SU-DHL-6 (cell line): ENCODE results near the gene TEK.

ENCODE experiments used
- H2AFZ ChIP-seq: fragments of 200-600 bp; sonication (generic); 2 replicates; pipeline ENCODE4 v1.6.1; 2014; ENCODE audit warnings: low read depth, mild to moderate bottlenecking, moderate library complexity, mixed read lengths, antibody characterized with exemption, low read length; ENCODE audit not compliant: severe bottlenecking
- H3F3A ChIP-seq: fragments of 200-600 bp; shearing (Covaris generic); 2 replicates; pipeline ENCODE4 v1.6.0; 2016; ENCODE audit warnings: antibody characterized with exemption, mild to moderate bottlenecking; ENCODE audit not compliant: insufficient read depth
- H3K27ac ChIP-seq: fragments of 200-600 bp; sonication (generic); 2 replicates; pipeline ENCODE4 v1.5.1; 2016; ENCODE audit warnings: low read depth, mild to moderate bottlenecking, low read length, moderate library complexity, mixed read lengths
- H3K27me3 ChIP-seq: fragments of 200-600 bp; sonication (generic), shearing (Covaris generic); 2 replicates; pipeline ENCODE4 v1.6.0; 2014; ENCODE audit warnings: mild to moderate bottlenecking, low read length
- H3K36me3 ChIP-seq: fragments of 200-600 bp; sonication (generic); 2 replicates; pipeline ENCODE4 v1.6.1; 2014; ENCODE audit warnings: mild to moderate bottlenecking, low read length, mixed read lengths
- H3K4me2 ChIP-seq: fragments of 300-600, 200-600 bp; shearing (Covaris generic), sonication (generic); 2 replicates; pipeline ENCODE4 v1.6.0; 2014; ENCODE audit warnings: low read length, low read depth, mild to moderate bottlenecking; ENCODE audit not compliant: poor library complexity, severe bottlenecking
- H3K4me3 ChIP-seq: fragments of 200-600 bp; sonication (generic); 2 replicates; pipeline ENCODE4 v1.5.1; 2014; ENCODE audit warnings: antibody characterized with exemption, low read length, mild to moderate bottlenecking, mixed read lengths; ENCODE audit not compliant: insufficient read depth, poor library complexity, severe bottlenecking
- H3K79me2 ChIP-seq: fragments of 200-600 bp; sonication (generic); 2 replicates; pipeline ENCODE4 v1.6.1; 2014; ENCODE audit warnings: mild to moderate bottlenecking, low read length, moderate library complexity; ENCODE audit not compliant: insufficient read depth
- H3K9ac ChIP-seq: fragments of 200-600 bp; sonication (generic); 2 replicates; pipeline ENCODE4 v1.7.0; 2014; ENCODE audit warnings: mild to moderate bottlenecking, low read length
- H3K9me2 ChIP-seq: fragments of 200-600 bp; sonication (generic); replicated peaks from 2 replicates; pipeline ENCODE4 v1.6.1; 2014; ENCODE audit warnings: low read length; ENCODE audit not compliant: insufficient read depth
- H3K9me3 ChIP-seq: fragments of 200-600 bp; sonication (generic); 2 replicates; pipeline ENCODE4 v1.6.1; 2014; ENCODE audit warnings: low read length, mixed read lengths; ENCODE audit not compliant: insufficient read depth
- H4K20me1 ChIP-seq: fragments of 200-600 bp; sonication (generic); 2 replicates; pipeline ENCODE4 v1.6.1; 2014; ENCODE audit warnings: low read depth, mild to moderate bottlenecking, antibody characterized with exemption, low read length, moderate library complexity, mixed read lengths
- CTCF ChIP-seq: fragments of 200-600 bp; sonication (generic); IDR thresholded peaks from one replicate; pipeline ENCODE4 v1.5.1; 2017; ENCODE audit warnings: antibody characterized with exemption, mild to moderate bottlenecking, low read length, moderate library complexity; ENCODE audit not compliant: insufficient read depth, poor library complexity, severe bottlenecking
- EZH2phosphoT487 ChIP-seq: fragments of 200-600 bp; sonication (generic), shearing (Covaris generic); conservative IDR thresholded peaks from 2 replicates; pipeline ENCODE4 v1.6.1; 2018; ENCODE audit warnings: mild to moderate bottlenecking, antibody characterized with exemption, low read length, moderate library complexity, mixed read lengths

TEK gene

GRCh38 chr9:27196383-27196782 lies 87.4 kb downstream of the TEK start:
- H3K36me3 ChIP-seq: no peaks in the 10 kb centered on the region
- no peaks in the 10 kb centered on the region for H3K9me3 ChIP-seq
- no peak overlapping the region for H3K9ac ChIP-seq
- no peak overlapping the region for H3K4me3 ChIP-seq
- H3K9me2 ChIP-seq: no peaks in the 10 kb centered on the region
- H3F3A ChIP-seq: no peaks in the 10 kb centered on the region
- no peak for TF ChIP-seq CTCF
- no peak overlapping the region for H2AFZ ChIP-seq
- no peak overlapping the region for H3K4me2 ChIP-seq
- no peaks in the 10 kb centered on the region for H3K27me3 ChIP-seq
- no peak overlapping the region for H3K27ac ChIP-seq
- H4K20me1 ChIP-seq: no peaks in the 10 kb centered on the region
- no peaks in the 10 kb centered on the region for H3K79me2 ChIP-seq

GRCh38 chr9:27198190-27198589 lies 89.2 kb downstream of the TEK start:
- no peak overlapping the region for H2AFZ ChIP-seq
- no peak overlapping the region for H3K4me2 ChIP-seq
- H3K9ac ChIP-seq: no peak overlapping the region
- no peaks in the 10 kb centered on the region for H3K36me3 ChIP-seq
- TF ChIP-seq CTCF: no peak
- H3K9me2 ChIP-seq: no peaks in the 10 kb centered on the region
- no peaks in the 10 kb centered on the region for H3K27me3 ChIP-seq
- no peaks in the 10 kb centered on the region for H3K79me2 ChIP-seq
- H3F3A ChIP-seq: no peaks in the 10 kb centered on the region
- H3K27ac ChIP-seq: no peak overlapping the region
- no peaks in the 10 kb centered on the region for H4K20me1 ChIP-seq
- H3K9me3 ChIP-seq: no peaks in the 10 kb centered on the region
- no peak overlapping the region for H3K4me3 ChIP-seq

- no peaks in the 10 kb centered on the region for H3K9me3 ChIP-seq
- no peak overlapping the region for H3K4me3 ChIP-seq
- no peak overlapping the region for H3K4me2 ChIP-seq
- no peaks in the 10 kb centered on the region for H3K9me2 ChIP-seq
- H4K20me1 ChIP-seq: no peaks in the 10 kb centered on the region
- H3F3A ChIP-seq: no peaks in the 10 kb centered on the region
- H2AFZ ChIP-seq: no peak overlapping the region
- H3K9ac ChIP-seq: no peak overlapping the region
- no peaks in the 10 kb centered on the region for H3K27me3 ChIP-seq
- H3K27ac ChIP-seq: no peak overlapping the region
- TF ChIP-seq CTCF (no peak), EZH2phosphoT487 (no peak)
- H3K36me3 ChIP-seq: no peaks in the 10 kb centered on the region
- H3K79me2 ChIP-seq: no peaks in the 10 kb centered on the region
Measured at GRCh38 chr9:27202056-27202455, 93.0 kb downstream of the TEK start.

- H3K9me3 ChIP-seq: no peaks in the 10 kb centered on the region
- 0 out of 2 replicates have a peak, but pooled peaks cover 5% of the 10 kb centered on the region for H3K9me2 ChIP-seq
- no peak overlapping the region for H3K4me3 ChIP-seq
- no peak overlapping the region for H2AFZ ChIP-seq
- H3K36me3 ChIP-seq: no peaks in the 10 kb centered on the region
- H3K4me2 ChIP-seq: no peak overlapping the region
- H3F3A ChIP-seq: no peaks in the 10 kb centered on the region
- TF ChIP-seq CTCF: no peak
- TF ChIP-seq EZH2phosphoT487: no peak
- H3K9ac ChIP-seq: no peak overlapping the region
- H4K20me1 ChIP-seq: no peaks in the 10 kb centered on the region
- H3K79me2 ChIP-seq: no peaks in the 10 kb centered on the region
- no peak overlapping the region for H3K27ac ChIP-seq
- no peaks in the 10 kb centered on the region for H3K27me3 ChIP-seq
Measured at GRCh38 chr9:27203783-27204182, 94.8 kb downstream of the TEK start.
